GM12878 (cell line): Measurements from ENCODE around the gene AHNAK2.

ENCODE experiments used
- EP300 ChIP-seq, 2 experiments: fragments of 150-350 bp in 1 of 2; IDR thresholded peaks; 2 replicates each; pipeline ENCODE4 v1.6.1; 2011 to 2012; ENCODE audit warnings: low read depth in 2 of 2, low read length in 2 of 2, borderline replicate concordance in 1 of 2, improper control_type of control experiment in 1 of 2, inconsistent platforms in 1 of 2; ENCODE audit not compliant: control insufficient read depth in 1 of 2
- NFYB ChIP-seq: IDR thresholded peaks from 2 replicates; pipeline ENCODE4 v1.6.1; 2011; ENCODE audit warnings: low read depth, mild to moderate bottlenecking, low read length, improper control_type of control experiment, moderate library complexity; ENCODE audit not compliant: insufficient read depth
- SMAD1 ChIP-seq: fragments of 450-650 bp; IDR thresholded peaks from 2 replicates; pipeline ENCODE4 v1.6.1; 2018; ENCODE audit warnings: mild to moderate bottlenecking, low read depth; ENCODE audit not compliant: partially characterized antibody
- SMC3 ChIP-seq: IDR thresholded peaks from 2 replicates; pipeline ENCODE4 v1.6.1; 2011; ENCODE audit warnings: low read length, improper control_type of control experiment, borderline replicate concordance
- TCF12 ChIP-seq: IDR thresholded peaks from 2 replicates; pipeline ENCODE4 v1.6.1; 2011; ENCODE audit warnings: low read depth, mild to moderate bottlenecking, low read length
- ZZZ3 ChIP-seq: IDR thresholded peaks from 2 replicates; pipeline ENCODE4 v1.6.1; 2011; ENCODE audit warnings: low read depth; ENCODE audit not compliant: control insufficient read depth, insufficient read length
- TF ChIP-seq, protein P1 (sequence below), 3 experiments: IDR thresholded peaks in 2 of 3; conservative IDR thresholded peaks in 1 of 3; 2 replicates each; pipeline ENCODE4 v1.5.1; 2011; ENCODE audit warnings: low read depth in 3 of 3, low read length in 3 of 3, mild to moderate bottlenecking in 3 of 3, control low read depth in 2 of 3, moderate library complexity in 2 of 3, inconsistent platforms in 1 of 3, mixed read lengths in 1 of 3; ENCODE audit not compliant: control insufficient read depth in 2 of 3, insufficient read depth in 1 of 3; ENCODE audit errors: extremely low read depth in 1 of 3
- TF ChIP-seq, protein P2 (sequence below): IDR thresholded peaks from 2 replicates; pipeline ENCODE4 v1.6.1; 2011; ENCODE audit warnings: low read depth, low read length, improper control_type of control experiment, borderline replicate concordance

DNA sequence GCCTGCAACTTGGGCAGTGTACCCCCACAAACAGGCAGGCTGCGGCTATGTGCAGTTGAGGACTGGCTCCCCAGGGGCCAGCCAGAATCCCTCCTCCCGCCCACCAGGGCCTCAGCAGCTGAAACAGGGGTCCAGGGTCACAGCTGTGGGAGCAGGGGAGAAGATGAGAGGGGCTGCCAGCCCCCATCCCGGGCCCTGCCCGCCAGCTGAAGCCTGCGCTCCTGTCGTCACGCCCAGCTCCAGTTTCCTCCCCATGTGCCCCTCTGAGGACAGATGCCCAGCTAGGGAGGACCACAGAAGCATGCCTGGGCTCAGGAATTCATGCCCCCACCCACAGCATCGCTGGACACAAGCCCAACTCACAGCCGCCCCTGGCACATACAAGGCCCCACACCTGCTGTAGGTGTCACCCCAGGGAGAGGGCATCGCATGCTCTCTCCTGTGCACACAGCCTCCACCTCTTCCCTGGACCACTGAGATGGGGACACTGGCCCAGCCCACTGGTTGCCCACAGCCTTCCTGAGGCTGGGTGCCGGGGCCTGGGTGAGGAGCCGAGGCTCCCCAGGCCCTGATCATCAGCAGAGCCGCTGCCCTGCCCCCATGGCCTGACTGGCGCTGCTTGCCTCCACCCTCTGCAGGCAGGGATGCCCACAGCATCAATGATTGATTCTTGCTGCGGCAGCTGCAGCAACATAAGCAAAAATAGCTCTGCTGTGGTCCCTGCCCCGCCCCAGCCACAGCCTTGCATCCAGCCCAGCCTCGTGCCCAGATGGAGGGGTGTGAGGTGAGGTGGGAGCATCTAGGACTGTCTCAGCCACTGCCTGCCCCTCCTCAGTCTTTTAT lies 3.7 kb upstream of the AHNAK2 start:
- no peak for TF ChIP-seq TCF12
- no peak for TF ChIP-seq ZZZ3
- TF ChIP-seq, protein P1, sequence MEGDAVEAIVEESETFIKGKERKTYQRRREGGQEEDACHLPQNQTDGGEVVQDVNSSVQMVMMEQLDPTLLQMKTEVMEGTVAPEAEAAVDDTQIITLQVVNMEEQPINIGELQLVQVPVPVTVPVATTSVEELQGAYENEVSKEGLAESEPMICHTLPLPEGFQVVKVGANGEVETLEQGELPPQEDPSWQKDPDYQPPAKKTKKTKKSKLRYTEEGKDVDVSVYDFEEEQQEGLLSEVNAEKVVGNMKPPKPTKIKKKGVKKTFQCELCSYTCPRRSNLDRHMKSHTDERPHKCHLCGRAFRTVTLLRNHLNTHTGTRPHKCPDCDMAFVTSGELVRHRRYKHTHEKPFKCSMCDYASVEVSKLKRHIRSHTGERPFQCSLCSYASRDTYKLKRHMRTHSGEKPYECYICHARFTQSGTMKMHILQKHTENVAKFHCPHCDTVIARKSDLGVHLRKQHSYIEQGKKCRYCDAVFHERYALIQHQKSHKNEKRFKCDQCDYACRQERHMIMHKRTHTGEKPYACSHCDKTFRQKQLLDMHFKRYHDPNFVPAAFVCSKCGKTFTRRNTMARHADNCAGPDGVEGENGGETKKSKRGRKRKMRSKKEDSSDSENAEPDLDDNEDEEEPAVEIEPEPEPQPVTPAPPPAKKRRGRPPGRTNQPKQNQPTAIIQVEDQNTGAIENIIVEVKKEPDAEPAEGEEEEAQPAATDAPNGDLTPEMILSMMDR (IDR thresholded peaks at IDR 0.05 in 2 of 3, conservative IDR thresholded peaks at IDR 0.05 in 1 of 3; ENCODE audit: control insufficient read depth in 2 of 3, extremely low read depth in 1 of 3, insufficient read depth in 1 of 3, low read depth in 3 of 3, low read length in 3 of 3) = no peak
- TF ChIP-seq NFYB = no peak
- TF ChIP-seq, protein P2, sequence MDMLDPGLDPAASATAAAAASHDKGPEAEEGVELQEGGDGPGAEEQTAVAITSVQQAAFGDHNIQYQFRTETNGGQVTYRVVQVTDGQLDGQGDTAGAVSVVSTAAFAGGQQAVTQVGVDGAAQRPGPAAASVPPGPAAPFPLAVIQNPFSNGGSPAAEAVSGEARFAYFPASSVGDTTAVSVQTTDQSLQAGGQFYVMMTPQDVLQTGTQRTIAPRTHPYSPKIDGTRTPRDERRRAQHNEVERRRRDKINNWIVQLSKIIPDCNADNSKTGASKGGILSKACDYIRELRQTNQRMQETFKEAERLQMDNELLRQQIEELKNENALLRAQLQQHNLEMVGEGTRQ = no peak
- TF ChIP-seq SMC3 = no peak
- no peak for TF ChIP-seq SMAD1
- no peak for TF ChIP-seq EP300 (IDR thresholded peaks at IDR 0.05; ENCODE audit: borderline replicate concordance in 1 of 2, control insufficient read depth in 1 of 2, low read depth in 2 of 2, low read length in 2 of 2)
